ENCODE measurements around the gene AMBP.

DNA sequence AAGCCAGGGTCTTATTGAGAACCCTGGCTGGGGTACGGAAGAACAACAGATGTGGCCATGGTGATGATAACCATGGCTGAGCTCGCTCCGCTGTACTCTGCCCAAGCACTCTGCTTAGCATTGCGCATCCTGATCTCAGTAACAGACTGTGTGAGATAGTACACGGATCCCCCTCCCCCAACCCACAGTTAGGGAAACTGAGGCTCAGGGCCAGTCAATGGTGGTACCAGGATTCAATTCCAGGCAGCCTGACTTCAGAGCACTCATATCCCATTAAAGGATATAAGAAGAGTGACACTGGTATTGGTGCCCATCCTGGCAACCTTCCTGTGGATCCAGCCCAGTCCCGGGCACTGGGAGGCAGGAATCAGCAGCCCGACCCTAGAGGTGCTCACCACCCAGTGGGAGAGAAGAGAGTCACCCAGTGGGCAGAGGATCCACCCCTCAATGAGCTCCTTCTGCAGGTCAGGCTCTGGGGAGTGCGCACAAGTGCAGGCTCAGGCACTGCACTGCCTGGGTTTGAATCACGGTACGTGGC lies 47.4 kb upstream of the AMBP start:
- TF ChIP-seq, protein P1, sequence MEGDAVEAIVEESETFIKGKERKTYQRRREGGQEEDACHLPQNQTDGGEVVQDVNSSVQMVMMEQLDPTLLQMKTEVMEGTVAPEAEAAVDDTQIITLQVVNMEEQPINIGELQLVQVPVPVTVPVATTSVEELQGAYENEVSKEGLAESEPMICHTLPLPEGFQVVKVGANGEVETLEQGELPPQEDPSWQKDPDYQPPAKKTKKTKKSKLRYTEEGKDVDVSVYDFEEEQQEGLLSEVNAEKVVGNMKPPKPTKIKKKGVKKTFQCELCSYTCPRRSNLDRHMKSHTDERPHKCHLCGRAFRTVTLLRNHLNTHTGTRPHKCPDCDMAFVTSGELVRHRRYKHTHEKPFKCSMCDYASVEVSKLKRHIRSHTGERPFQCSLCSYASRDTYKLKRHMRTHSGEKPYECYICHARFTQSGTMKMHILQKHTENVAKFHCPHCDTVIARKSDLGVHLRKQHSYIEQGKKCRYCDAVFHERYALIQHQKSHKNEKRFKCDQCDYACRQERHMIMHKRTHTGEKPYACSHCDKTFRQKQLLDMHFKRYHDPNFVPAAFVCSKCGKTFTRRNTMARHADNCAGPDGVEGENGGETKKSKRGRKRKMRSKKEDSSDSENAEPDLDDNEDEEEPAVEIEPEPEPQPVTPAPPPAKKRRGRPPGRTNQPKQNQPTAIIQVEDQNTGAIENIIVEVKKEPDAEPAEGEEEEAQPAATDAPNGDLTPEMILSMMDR (IDR thresholded peaks at IDR 0.05; ENCODE audit: low read length) = no peak
- TF ChIP-seq EZH2 (IDR thresholded peaks at IDR 0.05; ENCODE audit: borderline replicate concordance, low read length) = no peak
